GM15510 (cell line): ENCODE measurements around the gene SLC12A6.

Source experiments
- POLR2A ChIP-seq: IDR thresholded peaks from 3 replicates; pipeline ENCODE4 v1.6.1; 2011; ENCODE audit warnings: borderline replicate concordance; ENCODE audit not compliant: insufficient read length; ENCODE audit errors: extremely low read depth

Gene SLC12A6

GRCh38 chr15:34213690-34214089 lies 123.9 kb downstream of the SLC12A6 start:
- TF ChIP-seq POLR2A, result no peak

GRCh38 chr15:34209421-34210282 lies 127.9 kb downstream of the SLC12A6 start, which contains the start of gene KATNBL1:
KATNBL1 (minus strand) TSS chr15:34210096; CDS start chr15:34163676, 46,420 bp downstream.
- TF ChIP-seq POLR2A, result peak; percentile 88

GRCh38 chr15:34206011-34206410 lies 131.6 kb downstream of the SLC12A6 start:
- TF ChIP-seq POLR2A, result no peak

GRCh38 chr15:34203936-34204335 lies 133.6 kb downstream of the SLC12A6 start:
- no peak for TF ChIP-seq POLR2A

GRCh38 chr15:34203305-34203704 lies 134.3 kb downstream of the SLC12A6 start:
- TF ChIP-seq POLR2A, result no peak

- TF ChIP-seq POLR2A, result no peak
Observed at GRCh38 chr15:34188711-34189110, 148.9 kb downstream of the SLC12A6 start.

- TF ChIP-seq POLR2A, result no peak
Observed at GRCh38 chr15:34185666-34186065, 151.9 kb downstream of the SLC12A6 start.

GRCh38 chr15:34182942-34183341 lies 154.6 kb downstream of the SLC12A6 start:
- TF ChIP-seq POLR2A, result no peak
